HG02678 (cell line): ENCODE measurements around the gene ZNF398.
"Not testable (repeated sequence)": the region's sequence is repeated elsewhere in the genome, so short reads cannot be mapped to it uniquely, and the experiment has no call there.

ENCODE experiments used
- ATAC-seq: cut with Tn5 transposase; IDR thresholded peaks from one replicate; pipeline ENCODE4 v1.9.1; 2021; ENCODE audit warnings: mild to moderate bottlenecking, moderate library complexity; ENCODE audit not compliant: unreplicated experiment

The ZNF398 gene

DNA sequence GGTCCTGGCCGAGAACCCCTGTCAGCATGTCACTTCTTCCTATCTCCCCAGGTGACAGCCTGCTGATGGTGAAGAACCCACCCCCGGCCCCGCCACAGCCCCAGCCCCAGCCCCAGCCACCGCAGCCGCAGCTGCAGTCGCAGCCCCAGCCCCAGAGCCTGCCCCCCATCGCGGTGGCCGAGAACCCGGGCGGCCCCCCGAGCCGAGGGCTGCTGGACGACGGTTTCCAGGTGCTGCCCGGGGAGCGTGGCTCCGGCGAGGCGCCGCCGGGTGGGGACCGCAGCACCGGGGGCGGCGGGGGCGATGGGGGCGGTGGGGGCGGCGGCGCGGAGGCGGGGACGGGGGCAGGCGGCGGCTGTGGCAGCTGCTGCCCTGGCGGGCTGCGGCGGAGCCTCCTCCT, 76.5 kb downstream of the ZNF398 start:
- ATAC-seq = no peak

- ATAC-seq = no peak
These were observed 77.1 kb downstream of the ZNF398 start for GRCh38 chr7:149224352-149224751.

- ATAC-seq = no peak
These were observed 77.9 kb downstream of the ZNF398 start for GRCh38 chr7:149225106-149225505.

- no peak for ATAC-seq
These were observed 78.4 kb downstream of the ZNF398 start for GRCh38 chr7:149225656-149226055.

DNA sequence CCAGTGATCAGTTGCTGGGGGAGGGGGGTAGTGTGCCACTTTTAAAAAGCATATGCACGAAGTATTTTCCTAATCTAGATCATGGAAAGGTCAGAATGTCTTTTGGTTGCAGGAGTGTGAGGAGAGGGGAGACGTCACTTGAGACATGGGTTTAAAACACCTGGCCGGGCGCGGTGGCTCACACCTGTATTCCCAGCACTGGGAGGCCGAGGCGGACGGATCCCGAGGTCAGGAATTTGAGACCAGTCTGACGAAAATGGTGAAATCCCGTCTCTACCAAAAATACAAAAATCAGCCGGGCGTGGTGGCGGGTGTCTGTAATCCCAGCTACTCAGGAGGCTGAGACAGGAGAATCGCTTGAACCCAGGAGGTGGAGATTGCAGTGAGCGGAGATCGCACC, 79.1 kb downstream of the ZNF398 start:
- not testable (repeated sequence) for ATAC-seq

GRCh38 chr7:149226840-149227494, 79.7 kb downstream of the ZNF398 start:
- ATAC-seq = no peak

GRCh38 chr7:149228831-149229471, 81.7 kb downstream of the ZNF398 start:
- no peak for ATAC-seq

- ATAC-seq = no peak
These were observed 82.3 kb downstream of the ZNF398 start for GRCh38 chr7:149229526-149229925.

DNA sequence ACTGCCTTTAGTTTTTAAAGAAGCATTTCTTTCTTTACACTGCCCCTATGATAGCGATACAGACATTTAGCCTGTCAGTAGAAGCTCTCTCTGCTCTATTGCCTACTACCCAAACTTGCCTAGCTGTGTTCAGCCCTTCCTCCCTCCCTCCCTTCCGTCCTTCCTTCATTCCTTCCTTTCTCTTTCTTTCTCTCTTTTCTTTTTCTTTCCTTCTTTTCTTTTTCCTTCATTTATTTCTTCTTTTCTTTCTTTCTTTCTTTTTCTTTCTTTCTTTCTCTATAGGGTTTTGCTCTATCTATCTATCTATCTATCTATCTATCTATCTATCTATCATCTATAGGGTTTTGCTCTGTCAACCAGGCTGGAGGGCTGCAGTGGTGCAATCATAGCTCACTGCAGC, 85.1 kb downstream of the ZNF398 start:
- ATAC-seq = no peak
